GM19043 (cell line): ENCODE results near the gene RGS3.
A peak's percentile ranks its signal among the peaks of the same experiment; 100 is the strongest.

Experiments
- ATAC-seq: cut with Tn5 transposase; IDR thresholded peaks from one replicate; pipeline ENCODE4 v1.9.1; 2021; ENCODE audit warnings: low read depth; ENCODE audit not compliant: unreplicated experiment

The RGS3 gene

GRCh38 chr9:113614843-113615648 is 151.5 kb downstream of the RGS3 start:
- peak; percentile 65 for ATAC-seq

DNA sequence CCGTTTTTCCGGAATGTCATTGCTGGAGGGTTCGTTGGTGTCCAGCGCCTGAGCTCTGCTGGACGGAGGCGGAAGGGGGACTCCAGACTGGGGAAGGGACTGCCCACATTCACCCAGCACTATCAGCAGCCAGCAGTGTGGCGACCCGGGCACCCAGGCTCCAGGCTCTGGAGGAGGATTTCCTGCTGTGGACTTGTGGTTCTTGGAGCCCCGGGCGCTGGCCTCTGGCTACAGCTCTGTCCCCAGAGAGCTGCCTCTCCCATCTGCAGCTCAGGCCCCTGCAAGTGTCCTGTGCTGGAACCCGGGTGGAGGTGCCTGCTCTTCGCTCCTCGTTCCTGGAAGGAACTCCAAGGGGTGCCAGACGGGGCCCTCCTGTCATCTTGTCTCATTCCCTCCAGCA is 152.6 kb downstream of the RGS3 start:
- ATAC-seq, result no peak

DNA sequence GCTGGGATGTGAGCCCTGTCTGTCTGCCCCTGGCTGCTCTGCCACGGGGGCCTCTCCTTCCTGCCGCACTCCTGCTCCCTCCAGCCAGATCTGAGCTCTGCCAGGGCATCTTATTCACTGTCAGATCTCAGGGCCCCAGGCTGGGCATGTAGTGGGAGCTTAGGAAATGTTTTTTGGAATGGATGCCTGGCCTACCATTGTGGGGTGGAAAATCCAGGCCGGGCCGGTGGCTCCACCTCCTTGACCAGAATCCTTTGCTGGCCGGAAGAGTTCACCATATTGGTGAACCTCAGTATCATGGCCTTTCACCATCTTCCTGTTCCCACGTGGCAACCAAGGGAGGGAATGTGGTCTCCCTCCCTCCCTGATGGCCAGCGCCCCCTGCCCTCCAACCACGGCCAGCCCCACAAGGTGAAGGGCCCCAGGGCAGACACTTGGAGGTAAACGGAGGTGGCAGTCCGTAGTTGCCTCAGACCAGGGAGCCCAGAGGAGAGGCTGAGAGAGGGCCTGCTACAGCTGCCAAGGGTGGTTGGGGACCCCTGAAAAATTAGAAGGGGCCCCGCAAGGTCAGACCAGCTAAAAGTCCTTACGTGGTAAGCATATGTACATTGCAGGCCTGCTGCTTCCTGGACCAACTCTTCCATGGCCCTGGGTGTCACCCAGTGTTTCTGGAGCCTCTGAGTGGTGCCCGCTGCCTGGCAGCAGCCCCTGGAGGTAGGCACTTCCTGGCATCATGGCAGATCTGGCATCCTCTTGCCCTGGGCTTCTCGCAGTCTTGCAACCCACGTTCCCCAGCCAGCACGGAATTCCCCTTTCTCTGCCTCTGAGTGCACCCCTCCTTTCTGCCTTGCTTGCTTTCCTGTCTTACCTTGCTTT is 153.3 kb downstream of the RGS3 start:
- no peak for ATAC-seq

GRCh38 chr9:113617550-113617949 is 154.0 kb downstream of the RGS3 start:
- ATAC-seq, result no peak

DNA sequence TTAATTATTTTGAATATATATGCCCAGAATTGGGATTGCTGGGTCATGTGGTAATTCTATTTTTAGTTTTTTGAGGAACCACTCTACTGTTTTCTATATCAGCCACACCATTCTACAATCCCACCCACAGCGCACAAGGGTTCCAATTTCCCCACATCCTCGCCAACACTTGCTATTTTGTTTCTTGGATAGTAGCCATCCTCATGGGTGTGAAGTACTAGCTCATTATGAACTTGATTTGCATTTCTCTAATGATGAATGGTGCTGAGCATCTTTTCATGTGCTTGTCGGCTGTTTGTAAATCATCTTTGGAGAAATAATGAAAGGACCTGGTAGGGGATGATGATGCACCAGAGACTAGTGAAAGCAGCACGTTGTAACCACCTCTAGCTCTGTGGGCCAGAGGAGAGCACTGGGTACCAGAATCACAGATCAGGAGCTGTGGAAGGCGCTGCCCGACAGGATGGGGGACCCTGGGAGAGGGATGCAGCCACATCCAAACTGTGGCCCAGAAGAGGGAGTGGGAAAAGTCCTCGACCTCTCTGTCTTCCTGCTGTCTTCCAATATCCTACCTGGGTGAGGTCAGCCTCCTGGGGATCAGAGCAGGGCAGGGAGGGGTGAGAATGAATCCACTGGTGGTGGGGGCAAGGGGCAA is 155.4 kb downstream of the RGS3 start:
- no peak for ATAC-seq

DNA sequence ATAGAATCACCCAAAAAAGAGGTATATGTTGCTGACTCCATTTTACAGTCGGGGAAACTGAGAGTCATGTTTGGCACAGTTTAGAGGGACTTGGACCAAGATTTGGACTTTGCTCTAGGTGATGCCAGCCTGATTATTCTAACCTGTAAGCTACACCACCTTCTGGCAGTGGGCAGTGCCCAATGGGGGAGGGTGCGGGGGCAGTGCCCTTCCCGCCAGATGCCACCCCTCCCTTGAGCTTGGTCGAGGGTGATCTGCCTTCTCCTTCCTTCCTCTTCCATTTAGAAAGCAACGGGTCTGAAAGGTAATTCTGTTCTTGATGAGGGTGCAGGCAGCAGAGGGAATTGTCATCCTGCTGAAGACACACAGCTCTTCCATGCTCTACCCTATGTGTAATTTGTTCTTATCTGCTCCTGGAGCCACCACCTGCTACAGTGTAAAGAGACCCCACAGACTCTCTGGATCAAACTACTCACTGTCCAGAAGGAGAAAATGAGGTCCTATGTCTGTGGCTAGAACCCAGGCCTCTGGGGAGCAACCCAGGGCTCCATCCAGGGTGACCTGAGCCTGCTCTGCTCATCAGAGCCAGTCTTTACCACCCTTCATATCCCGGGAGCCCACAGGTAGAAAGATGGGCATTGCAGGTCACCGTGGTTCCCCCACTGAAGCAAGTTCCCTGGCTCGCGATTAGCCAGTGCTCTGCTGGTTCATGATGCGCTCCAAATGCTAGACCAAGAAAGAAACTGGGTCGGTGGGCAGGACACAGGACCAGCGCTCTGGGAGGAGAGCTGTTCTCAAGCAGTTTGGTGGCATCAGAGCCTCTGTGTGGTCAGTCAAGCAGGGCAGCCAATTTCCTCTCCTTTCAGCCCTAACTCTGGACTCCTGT is 156.2 kb downstream of the RGS3 start:
- ATAC-seq, result no peak

DNA sequence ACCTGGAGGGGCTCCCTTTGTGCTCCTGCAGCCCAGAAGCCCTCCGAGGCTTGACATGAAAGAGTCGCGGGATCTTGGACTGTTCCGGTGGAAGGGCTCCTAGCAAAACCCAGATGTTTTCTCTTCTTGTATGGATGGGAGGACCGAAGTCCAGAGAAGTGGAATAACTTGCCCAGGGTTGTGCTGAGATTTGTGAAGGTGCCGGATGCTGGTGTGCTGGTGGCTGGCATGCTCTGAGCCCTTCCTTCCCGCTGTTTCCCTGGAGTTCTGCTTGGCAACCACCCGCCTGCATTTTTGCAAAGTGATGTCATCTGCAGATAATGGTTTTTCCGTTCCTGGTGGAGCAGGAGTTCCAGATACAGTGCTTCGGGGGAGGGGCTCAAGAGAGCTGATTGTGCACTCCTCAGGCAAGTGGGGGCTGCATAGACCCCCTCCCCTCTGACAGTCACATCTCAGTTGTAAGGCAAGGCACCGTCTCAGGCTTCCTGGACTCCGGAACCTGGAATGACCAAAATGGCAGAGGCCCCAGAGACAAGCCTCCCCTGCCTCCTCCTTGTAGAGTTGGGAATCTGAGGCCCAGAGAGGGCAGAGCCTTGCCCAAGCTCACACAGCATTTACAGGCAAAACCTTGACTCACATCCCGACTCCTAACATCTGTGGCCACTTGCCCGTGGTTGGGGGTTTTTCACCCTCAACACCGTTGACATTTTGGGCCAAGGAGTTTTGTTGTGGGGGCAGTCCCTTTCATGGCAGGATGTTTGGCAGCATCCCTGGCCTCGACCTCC is 157.0 kb downstream of the RGS3 start:
- ATAC-seq, result no peak

DNA sequence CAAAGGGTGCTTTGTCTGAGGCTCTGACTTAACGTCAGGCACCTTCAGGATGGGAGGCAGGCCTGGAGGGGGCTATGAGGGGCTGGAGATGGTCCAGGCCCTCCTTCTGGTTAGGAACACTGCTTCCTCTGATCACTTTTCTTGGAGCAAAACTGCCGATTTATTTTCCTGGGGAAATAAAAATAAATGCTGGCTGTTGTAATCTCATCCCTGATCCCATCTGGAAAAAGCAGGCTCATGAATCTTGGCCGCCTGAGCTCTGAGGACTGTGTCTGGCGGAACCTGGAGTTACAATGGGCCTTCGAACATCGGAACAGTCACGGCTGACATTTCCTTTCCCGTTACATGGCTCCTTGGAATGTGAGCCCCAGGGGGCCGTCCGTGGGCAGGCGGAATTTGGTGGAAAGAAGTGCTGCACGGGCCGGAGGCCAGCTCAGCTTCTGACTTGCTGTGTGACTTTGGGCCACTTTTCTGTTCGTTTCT is 157.8 kb downstream of the RGS3 start:
- no peak for ATAC-seq

GRCh38 chr9:113621980-113622379 is 158.5 kb downstream of the RGS3 start:
- ATAC-seq, result no peak

DNA sequence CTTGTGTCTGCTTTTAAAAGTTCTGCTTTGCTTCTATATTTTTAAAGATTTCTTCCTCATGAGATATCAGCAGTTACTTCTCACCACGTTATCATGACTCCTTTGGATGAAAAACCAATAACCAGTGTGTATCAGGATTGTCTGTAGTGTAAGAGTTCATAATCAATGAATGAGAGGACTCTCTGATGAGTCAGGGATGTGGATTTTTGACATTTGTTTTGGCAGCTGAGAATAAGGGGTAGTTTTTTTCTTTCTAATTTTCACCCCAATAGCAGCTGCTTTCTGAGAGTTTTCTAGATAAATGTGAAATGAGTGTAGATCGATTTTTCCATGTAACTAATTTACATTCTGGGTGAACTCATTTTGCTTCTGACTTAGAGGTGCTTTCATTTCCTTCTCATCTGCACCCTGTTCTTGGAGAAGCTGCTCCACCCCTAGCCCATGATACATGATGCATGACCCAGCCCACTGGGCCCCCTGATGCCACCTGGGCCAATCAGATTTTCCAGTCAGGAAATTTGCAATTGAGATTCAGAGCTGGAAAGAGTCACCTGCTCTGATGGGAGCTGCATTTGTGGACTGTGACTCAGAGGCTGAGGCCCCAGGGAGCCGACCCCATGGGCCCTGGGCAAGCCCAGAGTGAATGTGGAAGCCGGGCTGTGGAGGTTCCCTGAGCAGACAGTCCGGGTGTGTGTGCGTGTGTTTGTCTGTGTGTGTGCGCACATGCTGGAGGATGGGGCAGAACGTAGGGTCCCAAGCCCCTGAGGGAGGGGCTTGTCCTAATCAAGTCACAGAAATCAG is 159.3 kb downstream of the RGS3 start:
- peak; percentile 80 for ATAC-seq

GRCh38 chr9:113623851-113624485 is 160.4 kb downstream of the RGS3 start:
- ATAC-seq, result no peak

DNA sequence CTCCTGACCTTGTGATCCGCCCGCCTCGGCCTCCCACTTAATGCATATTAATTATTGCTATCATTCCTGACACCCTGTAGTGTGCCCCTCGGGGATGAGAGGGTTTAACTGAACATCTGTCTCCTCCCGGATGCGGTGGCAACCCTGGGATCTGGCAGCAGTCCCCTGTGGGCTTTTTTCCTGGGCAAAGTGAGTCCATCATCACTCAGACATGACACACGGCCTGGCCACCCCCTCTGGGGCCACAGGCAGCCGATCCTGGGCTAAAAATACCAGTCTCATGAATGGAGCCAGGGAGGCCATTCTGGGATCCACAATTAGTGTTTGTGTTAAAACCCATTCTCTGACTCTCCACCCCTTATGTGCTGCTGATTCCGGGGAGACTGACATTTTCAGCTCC is 161.2 kb downstream of the RGS3 start:
- no peak for ATAC-seq

DNA sequence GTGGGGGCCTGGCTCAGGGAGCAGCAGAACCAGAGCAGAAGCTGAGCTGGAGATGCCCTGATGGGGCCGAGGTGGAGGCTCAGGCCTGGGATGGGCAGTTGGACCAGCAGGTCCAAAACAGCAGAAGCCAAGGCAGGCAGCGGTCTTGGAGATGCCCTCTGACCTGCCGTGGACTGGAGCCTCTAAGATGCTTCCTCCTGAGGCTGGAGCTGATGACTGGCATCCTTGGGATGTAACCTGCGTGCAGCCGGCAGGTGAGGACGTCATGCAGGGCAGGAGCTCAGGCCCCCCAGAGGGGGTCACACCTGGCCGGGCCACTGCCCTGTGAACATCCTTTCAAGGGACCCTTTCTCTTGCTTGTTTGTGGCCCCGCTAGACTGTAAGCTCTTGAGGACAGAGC is 162.0 kb downstream of the RGS3 start:
- ATAC-seq, result no peak

DNA sequence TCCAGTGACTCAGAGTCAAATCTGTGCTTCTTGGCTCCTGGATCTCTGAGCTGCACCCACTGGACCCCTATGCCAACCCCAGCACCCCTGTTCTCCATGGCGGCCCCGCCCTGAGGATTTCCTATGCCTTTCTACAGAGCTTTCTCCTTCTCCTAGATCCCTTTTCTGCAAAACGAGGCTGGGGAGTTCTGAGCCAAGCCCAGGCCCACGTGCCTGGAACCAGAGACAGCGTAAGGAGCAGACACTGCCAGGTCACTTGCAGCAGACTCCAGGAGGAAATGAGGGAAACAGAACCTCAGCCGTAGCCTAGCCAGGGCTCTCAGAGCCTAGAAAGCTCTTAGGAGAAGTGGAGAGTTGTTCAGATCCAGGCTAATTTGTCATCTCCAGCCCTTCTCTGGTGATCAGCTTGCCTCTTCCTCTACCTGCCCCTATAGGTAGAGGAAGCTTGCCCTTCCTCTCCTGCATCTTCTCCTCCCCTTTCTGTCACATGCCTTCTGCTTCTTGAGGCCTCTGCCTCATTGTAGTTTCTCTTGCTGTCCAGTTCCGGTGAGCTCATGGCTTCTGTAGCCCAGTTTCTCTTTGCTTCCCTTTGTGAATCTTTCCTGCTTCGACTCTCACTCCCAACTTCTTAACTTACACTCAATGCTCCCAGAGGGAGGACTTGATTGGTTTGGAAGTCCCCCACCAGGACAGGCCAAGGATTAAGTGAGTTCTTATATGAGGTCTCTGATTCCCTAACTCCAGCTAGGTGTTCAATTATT is 163.4 kb downstream of the RGS3 start:
- no peak for ATAC-seq

- ATAC-seq, result no peak
These were observed 165.1 kb downstream of the RGS3 start for GRCh38 chr9:113628621-113629020.

GRCh38 chr9:113630386-113631136 is 167.0 kb downstream of the RGS3 start:
- ATAC-seq, result no peak
